Activated CD8-positive, alpha-beta T cell treated with anti-CD3 and anti-CD28 coated beads, Interleukin-2, amount 10 ng/mL, durations not matched to agents 7 days and 5 days (primary cell): ENCODE results near the gene ADGRD1. TPM values are rescaled to one million over a fixed set of nuclear protein-coding genes. Genes with fewer than 3 reads are reported as not detected.

ENCODE experiments used
- ATAC-seq: fragments of 150-1000 bp; cut with Tn5 transposase; one replicate; pipeline ENCODE4 v1.10.0; 2021; ENCODE audit warnings: moderate library complexity
- CTCF ChIA-PET: fragments of 350-600 bp; sonication (Branson Sonifier 250); formaldehyde crosslinking; loops from one replicate; lab custom pipeline; 2021; ENCODE audit warnings: antibody characterized with exemption; lab: Charles Lee
- POLR2A ChIA-PET: fragments of 350-600 bp; sonication (Branson Sonifier 250); formaldehyde crosslinking; loops from one replicate; lab custom pipeline; 2021; ENCODE audit warnings: antibody characterized with exemption; lab: Charles Lee
- DNase-seq: peaks from one replicate; pipeline ENCODE4 v3.0.0-alpha.2; 2020
- H3K27ac Mint-ChIP-seq: one replicate; pipeline ENCODE4 v1.8.0; 2021; ENCODE audit warnings: mild to moderate bottlenecking, mixed read lengths
- H3K27me3 Mint-ChIP-seq: one replicate; pipeline ENCODE4 v1.8.0; 2021; ENCODE audit warnings: low read depth, mixed read lengths
- H3K36me3 Mint-ChIP-seq: one replicate; pipeline ENCODE4 v1.8.0; 2021; ENCODE audit warnings: low read depth, mixed read lengths
- H3K4me1 Mint-ChIP-seq: one replicate; pipeline ENCODE4 v1.8.0; 2021; ENCODE audit warnings: low read depth, mixed read lengths
- H3K4me3 Mint-ChIP-seq: one replicate; pipeline ENCODE4 v1.8.0; 2021; ENCODE audit warnings: mild to moderate bottlenecking, mixed read lengths
- H3K9me3 Mint-ChIP-seq: one replicate; pipeline ENCODE4 v1.8.0; 2022; ENCODE audit warnings: mixed read lengths; ENCODE audit not compliant: insufficient read depth
- total RNA-seq, 2 experiments: library from RNA; stranded (reverse); gene quantifications; one replicate each; pipeline ENCODE4 v1.2.3, GENCODE V29; 2021

Gene ADGRD1
- total RNA-seq, 2 experiments from 2014 or later = not detected

GRCh38 chr12:131094831-131095805 is 141.4 kb downstream of the ADGRD1 start:
- no peak for DNase-seq
- H3K4me1 Mint-ChIP-seq = peaks cover 24% of the 10 kb centered on the region
- ATAC-seq = no peak
- CTCF ChIA-PET = interaction anchor here (0.9 to 3.8 kb wide), 2 partner anchors 10 to 11 kb away, joined by 3 to 34 read pairs; no protein-coding TSS in a partner anchor
- POLR2A ChIA-PET = no interaction called here
- no peaks in the 10 kb centered on the region for H3K36me3 Mint-ChIP-seq
- H3K27ac Mint-ChIP-seq = no peak overlapping the region
- no peaks in the 10 kb centered on the region for H3K9me3 Mint-ChIP-seq
- no peaks in the 10 kb centered on the region for H3K27me3 Mint-ChIP-seq
- no peak overlapping the region for H3K4me3 Mint-ChIP-seq

- ChIA-PET CTCF (interaction anchor here (0.9 kb wide), 1 partner anchor 10 kb away, joined by 3 read pairs; no protein-coding TSS in a partner anchor), POLR2A (no interaction called here)
- Mint-ChIP-seq H3K27me3 (no peaks in the 10 kb centered on the region), H3K4me1 (peaks cover 24% of the 10 kb centered on the region), H3K36me3 (no peaks in the 10 kb centered on the region), H3K27ac (no peak overlapping the region), H3K9me3 (no peaks in the 10 kb centered on the region), H3K4me3 (no peak overlapping the region)
- no peak for DNase-seq
- ATAC-seq = no peak
Measured at GRCh38 chr12:131095826-131096680, 142.3 kb downstream of the ADGRD1 start.

- Mint-ChIP-seq H3K36me3 (no peaks in the 10 kb centered on the region), H3K4me1 (peaks cover 22% of the 10 kb centered on the region), H3K9me3 (no peaks in the 10 kb centered on the region), H3K4me3 (no peak overlapping the region), H3K27ac (no peak overlapping the region), H3K27me3 (no peaks in the 10 kb centered on the region)
- CTCF ChIA-PET = no interaction called here
- no peak for DNase-seq
- ATAC-seq = no peak
- POLR2A ChIA-PET = no interaction called here
Measured at GRCh38 chr12:131096681-131097181, 143.0 kb downstream of the ADGRD1 start.

GRCh38 chr12:131097202-131098177 is 143.8 kb downstream of the ADGRD1 start:
- ChIA-PET POLR2A (no interaction called here), CTCF (no interaction called here)
- no peaks in the 10 kb centered on the region for H3K36me3 Mint-ChIP-seq
- no peak overlapping the region for H3K27ac Mint-ChIP-seq
- DNase-seq (no peak), ATAC-seq (no peak)
- no peak overlapping the region for H3K4me3 Mint-ChIP-seq
- no peaks in the 10 kb centered on the region for H3K27me3 Mint-ChIP-seq
- H3K9me3 Mint-ChIP-seq = no peaks in the 10 kb centered on the region
- peaks cover 21% of the 10 kb centered on the region for H3K4me1 Mint-ChIP-seq

GRCh38 chr12:131098178-131098981 is 144.7 kb downstream of the ADGRD1 start:
- ChIA-PET POLR2A (no interaction called here), CTCF (no interaction called here)
- Mint-ChIP-seq H3K36me3 (no peaks in the 10 kb centered on the region), H3K27ac (no peak overlapping the region), H3K4me1 (peaks cover 15% of the 10 kb centered on the region), H3K4me3 (no peak overlapping the region), H3K27me3 (no peaks in the 10 kb centered on the region), H3K9me3 (no peaks in the 10 kb centered on the region)
- no peak for DNase-seq
- ATAC-seq = no peak

- ATAC-seq (no peak), DNase-seq (no peak)
- H3K36me3 Mint-ChIP-seq = no peaks in the 10 kb centered on the region
- H3K27me3 Mint-ChIP-seq = no peaks in the 10 kb centered on the region
- H3K27ac Mint-ChIP-seq = no peak overlapping the region
- peaks cover 9% of the 10 kb centered on the region for H3K4me1 Mint-ChIP-seq
- POLR2A ChIA-PET = no interaction called here
- CTCF ChIA-PET = no interaction called here
- H3K9me3 Mint-ChIP-seq = no peaks in the 10 kb centered on the region
- no peak overlapping the region for H3K4me3 Mint-ChIP-seq
Measured at GRCh38 chr12:131100031-131100674, 146.4 kb downstream of the ADGRD1 start.

- no peak overlapping the region for H3K27ac Mint-ChIP-seq
- no peaks in the 10 kb centered on the region for H3K9me3 Mint-ChIP-seq
- H3K4me1 Mint-ChIP-seq = peaks cover 17% of the 10 kb centered on the region
- no peak for DNase-seq
- CTCF ChIA-PET = interaction anchor here (6.8 kb wide), 1 partner anchor 33 kb away, joined by 104 read pairs; no protein-coding TSS in a partner anchor
- H3K4me3 Mint-ChIP-seq = no peak overlapping the region
- POLR2A ChIA-PET = no interaction called here
- no peaks in the 10 kb centered on the region for H3K27me3 Mint-ChIP-seq
- no peak for ATAC-seq
- H3K36me3 Mint-ChIP-seq = no peaks in the 10 kb centered on the region
Measured at GRCh38 chr12:131101006-131101405, 147.3 kb downstream of the ADGRD1 start.

GRCh38 chr12:131101703-131102492 is 148.2 kb downstream of the ADGRD1 start:
- no peaks in the 10 kb centered on the region for H3K27me3 Mint-ChIP-seq
- no peak for ATAC-seq
- peaks cover 20% of the 10 kb centered on the region for H3K4me1 Mint-ChIP-seq
- no peak overlapping the region for H3K27ac Mint-ChIP-seq
- H3K4me3 Mint-ChIP-seq = no peak overlapping the region
- no peak for DNase-seq
- H3K9me3 Mint-ChIP-seq = no peaks in the 10 kb centered on the region
- CTCF ChIA-PET = interaction anchor here (0.8 to 6.8 kb wide), 2 partner anchors 9 to 32 kb away, joined by 5 to 104 read pairs; no protein-coding TSS in a partner anchor
- H3K36me3 Mint-ChIP-seq = no peaks in the 10 kb centered on the region
- POLR2A ChIA-PET = no interaction called here

- Mint-ChIP-seq H3K27ac (no peak overlapping the region), H3K4me1 (peaks cover 20% of the 10 kb centered on the region), H3K9me3 (no peaks in the 10 kb centered on the region), H3K36me3 (no peaks in the 10 kb centered on the region), H3K27me3 (no peaks in the 10 kb centered on the region), H3K4me3 (no peak overlapping the region)
- POLR2A ChIA-PET = no interaction called here
- no peak for DNase-seq
- CTCF ChIA-PET = interaction anchor here (4.1 to 6.8 kb wide), 3 partner anchors 9 to 31 kb away, joined by 34 to 104 read pairs (median 45); no protein-coding TSS in a partner anchor
- ATAC-seq = no peak
Measured at GRCh38 chr12:131102493-131102931, 148.8 kb downstream of the ADGRD1 start.
